Uterus (tissue), 4 donors: Measurements from ENCODE around the gene DMRTB1. TPM values are rescaled to one million over a fixed set of nuclear protein-coding genes. Genes with fewer than 3 reads are reported as not detected.

Source experiments
- DNase-seq, 2 donors: peaks; one replicate each; pipeline ENCODE4 v3.0.0-alpha.2; 2019 to 2020
- H3K27ac ChIP-seq, 2 donors: fragments of 200-600 bp; sonication (generic); 1 replicate in 1 of 2; 2 replicates in 1 of 2; pipeline ENCODE4 v1.5.1; 2016 to 2018
- H3K27me3 ChIP-seq, 2 donors: fragments of 200-600 bp; sonication (generic); one replicate each; pipeline ENCODE4 v1.5.1; 2018 to 2019; ENCODE audit warnings: control low read depth in 1 of 2
- H3K36me3 ChIP-seq, 2 donors: fragments of 200-600 bp; sonication (generic); one replicate each; pipeline ENCODE4 v1.5.1; 2019; ENCODE audit warnings: control low read depth in 1 of 2
- H3K4me1 ChIP-seq, 2 donors: fragments of 200-600 bp; sonication (generic); one replicate each; pipeline ENCODE4 v1.5.1; 2018 to 2019; ENCODE audit warnings: control low read depth in 1 of 2
- H3K4me3 ChIP-seq, 2 donors: fragments of 200-600 bp; sonication (generic); 1 replicate in 1 of 2; 2 replicates in 1 of 2; pipeline ENCODE4 v1.5.1; 2018 to 2019; ENCODE audit warnings: mild to moderate bottlenecking in 1 of 2
- H3K9me3 ChIP-seq, 2 donors: fragments of 200-600 bp; sonication (generic); one replicate each; pipeline ENCODE4 v1.5.1; 2019; ENCODE audit warnings: control low read depth in 1 of 2
- POLR2A ChIP-seq, 2 donors: fragments of 450-650 bp; IDR thresholded peaks; one replicate each; pipeline ENCODE4 v1.6.1; 2016; ENCODE audit warnings: antibody characterized with exemption in 2 of 2, mild to moderate bottlenecking in 1 of 2, moderate library complexity in 1 of 2
- intact Hi-C: fragments of 100-400 bp; cut with DNase I; formaldehyde crosslinking; loops from one replicate; pipeline ENCODE4 v1.15.1; 2023; ENCODE audit warnings: low total_unique reads
- total RNA-seq, 4 donors: library from RNA; depleted of rRNA in 3 of 4; stranded (reverse); fragments of >200 nt in 3 of 4; gene quantifications; one replicate each; pipeline versions ENCODE4 v1.1.0 to v1.2.4, GENCODE V29; 2014 to 2023
- TF ChIP-seq, protein P1 (sequence below), 4 experiments: fragments of 200-600 bp in 2 of 4; fragments of 450-650 bp in 2 of 4; sonication (generic) in 2 of 4; IDR thresholded peaks; one replicate each; pipeline ENCODE4 v1.5.1; 2016 to 2019; ENCODE audit warnings: antibody characterized with exemption in 4 of 4, mild to moderate bottlenecking in 2 of 4, moderate library complexity in 1 of 4
- donor health status: DM: yes; HTN: yes; CAD: no.

The DMRTB1 gene
- total RNA-seq, 4 donors from 2014 or later: not detected

DNA sequence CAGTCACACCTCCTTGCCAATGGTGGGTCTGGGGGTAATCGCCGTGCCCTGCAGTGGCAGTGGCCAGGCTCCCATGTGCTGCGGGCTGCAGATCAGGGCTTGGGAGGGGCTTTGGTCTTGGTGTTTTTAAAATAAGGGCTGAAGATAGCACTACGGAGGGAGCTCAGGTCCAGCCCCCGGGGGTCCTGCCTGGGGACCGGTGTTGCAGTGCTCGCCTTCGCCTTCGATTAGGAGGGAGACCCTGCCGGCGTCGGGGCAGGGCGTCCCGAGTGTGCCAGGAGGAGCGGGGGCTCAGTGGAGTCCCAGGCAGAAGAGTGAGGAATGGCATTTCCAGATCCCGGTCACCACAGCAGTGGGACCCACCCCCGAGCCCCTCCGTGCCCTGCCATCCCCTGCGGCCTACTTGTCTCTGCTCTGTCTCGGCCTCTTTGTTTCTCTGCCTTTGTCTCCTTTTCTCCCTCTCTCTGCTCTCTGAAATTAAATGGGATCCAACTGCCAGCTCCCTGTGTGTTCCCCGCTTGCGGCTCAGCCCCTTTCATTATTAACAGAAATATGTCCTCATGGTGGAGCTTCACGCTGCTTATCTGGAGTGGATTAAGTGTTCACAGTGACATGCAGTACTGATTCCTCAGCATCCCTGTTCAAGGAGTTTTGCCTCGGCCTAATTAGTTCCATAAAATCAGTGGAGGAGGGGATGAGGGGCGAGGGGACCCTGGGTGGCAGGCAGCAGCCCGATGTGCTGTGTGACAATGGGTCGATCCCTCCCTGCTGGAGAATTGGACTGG lies 44.4 kb downstream of the DMRTB1 start:
- no peaks in the 10 kb centered on the region for H3K36me3 ChIP-seq
- H3K9me3 ChIP-seq: no peaks in the 10 kb centered on the region
- no peak overlapping the region for H3K27ac ChIP-seq
- TF ChIP-seq, protein P1, sequence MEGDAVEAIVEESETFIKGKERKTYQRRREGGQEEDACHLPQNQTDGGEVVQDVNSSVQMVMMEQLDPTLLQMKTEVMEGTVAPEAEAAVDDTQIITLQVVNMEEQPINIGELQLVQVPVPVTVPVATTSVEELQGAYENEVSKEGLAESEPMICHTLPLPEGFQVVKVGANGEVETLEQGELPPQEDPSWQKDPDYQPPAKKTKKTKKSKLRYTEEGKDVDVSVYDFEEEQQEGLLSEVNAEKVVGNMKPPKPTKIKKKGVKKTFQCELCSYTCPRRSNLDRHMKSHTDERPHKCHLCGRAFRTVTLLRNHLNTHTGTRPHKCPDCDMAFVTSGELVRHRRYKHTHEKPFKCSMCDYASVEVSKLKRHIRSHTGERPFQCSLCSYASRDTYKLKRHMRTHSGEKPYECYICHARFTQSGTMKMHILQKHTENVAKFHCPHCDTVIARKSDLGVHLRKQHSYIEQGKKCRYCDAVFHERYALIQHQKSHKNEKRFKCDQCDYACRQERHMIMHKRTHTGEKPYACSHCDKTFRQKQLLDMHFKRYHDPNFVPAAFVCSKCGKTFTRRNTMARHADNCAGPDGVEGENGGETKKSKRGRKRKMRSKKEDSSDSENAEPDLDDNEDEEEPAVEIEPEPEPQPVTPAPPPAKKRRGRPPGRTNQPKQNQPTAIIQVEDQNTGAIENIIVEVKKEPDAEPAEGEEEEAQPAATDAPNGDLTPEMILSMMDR (IDR thresholded peaks at IDR 0.05): no peak
- TF ChIP-seq POLR2A (IDR thresholded peaks at IDR 0.05): no peak
- no peak overlapping the region for H3K4me3 ChIP-seq
- no peaks in the 10 kb centered on the region for H3K4me1 ChIP-seq
- intact Hi-C loops: no loop called here
- no peak for DNase-seq
- H3K27me3 ChIP-seq: no peaks in the 10 kb centered on the region

DNA sequence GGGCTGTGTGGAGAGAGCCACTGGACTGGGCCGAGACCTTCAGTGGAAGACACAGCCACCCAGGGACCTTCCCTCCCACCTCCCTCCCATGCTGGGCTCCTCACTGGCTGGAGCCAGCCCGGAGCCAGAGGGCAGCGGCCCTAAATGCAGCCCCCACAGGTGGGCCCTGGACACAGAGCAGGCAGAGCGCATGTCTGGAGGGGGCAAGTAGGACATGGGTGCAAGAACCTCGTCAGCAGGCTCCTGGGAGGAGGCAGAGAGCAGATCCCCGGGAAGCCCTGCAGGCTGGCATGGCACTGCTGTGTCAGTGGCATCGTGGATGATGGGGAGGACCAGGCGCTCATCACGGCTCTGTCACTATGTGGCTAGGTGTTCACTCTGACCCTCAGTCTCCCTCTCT lies 45.7 kb downstream of the DMRTB1 start:
- Histone ChIP-seq H3K9me3 (no peaks in the 10 kb centered on the region), H3K27ac (no peak overlapping the region), H3K36me3 (no peaks in the 10 kb centered on the region), H3K4me1 (no peaks in the 10 kb centered on the region), H3K4me3 (no peak overlapping the region), H3K27me3 (no peaks in the 10 kb centered on the region)
- no peak for DNase-seq
- TF ChIP-seq, protein P1 (IDR thresholded peaks at IDR 0.05): no peak
- TF ChIP-seq POLR2A (IDR thresholded peaks at IDR 0.05): no peak
- intact Hi-C loops: no loop called here

DNA sequence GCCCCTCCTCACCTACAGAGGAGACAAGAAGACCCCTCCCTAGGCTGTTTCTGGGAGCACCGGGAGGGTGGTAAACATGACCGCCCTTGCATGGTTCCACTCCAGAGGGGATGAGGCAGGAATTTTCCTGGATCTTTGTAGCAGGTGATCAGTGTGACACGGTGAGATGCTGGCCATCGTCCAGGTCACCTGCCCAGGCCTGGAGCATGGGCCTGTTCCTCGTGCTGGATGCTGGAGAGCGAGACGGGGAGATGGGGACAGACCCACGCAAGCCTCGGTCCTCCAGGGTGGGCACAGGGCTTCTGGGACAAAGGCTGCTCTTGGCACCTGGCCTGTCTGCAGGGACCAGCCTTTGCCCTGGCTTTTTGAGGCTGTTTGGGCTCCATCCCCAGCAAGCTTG lies 46.2 kb downstream of the DMRTB1 start:
- Histone ChIP-seq H3K9me3 (no peaks in the 10 kb centered on the region), H3K4me1 (no peaks in the 10 kb centered on the region), H3K27me3 (no peaks in the 10 kb centered on the region), H3K4me3 (no peak overlapping the region), H3K27ac (no peak overlapping the region), H3K36me3 (no peaks in the 10 kb centered on the region)
- no peak for TF ChIP-seq POLR2A (IDR thresholded peaks at IDR 0.05)
- TF ChIP-seq, protein P1 (IDR thresholded peaks at IDR 0.05): no peak
- intact Hi-C loops: no loop called here
- no peak for DNase-seq

DNA sequence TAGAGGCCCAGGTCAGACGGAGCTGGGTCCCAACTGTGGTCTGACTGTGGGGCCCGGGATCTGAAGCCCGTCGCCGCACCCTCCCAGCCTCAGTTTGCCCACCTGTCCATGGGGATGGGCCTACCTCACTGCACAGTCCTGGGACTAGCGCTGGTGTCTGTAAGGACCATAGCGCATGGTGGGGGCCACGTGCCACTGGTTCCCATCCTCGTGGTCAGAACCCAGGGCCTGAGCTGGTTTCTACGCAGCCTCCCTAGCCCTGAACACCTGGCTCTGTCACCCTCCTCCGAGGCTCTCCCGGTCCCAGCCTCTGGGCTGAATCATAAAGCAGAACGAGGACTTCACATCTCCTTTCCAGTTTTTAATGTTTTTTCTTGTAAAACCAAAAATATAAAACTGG lies 46.7 kb downstream of the DMRTB1 start:
- intact Hi-C loops: no loop called here
- Histone ChIP-seq H3K4me3 (no peak overlapping the region), H3K36me3 (no peaks in the 10 kb centered on the region)

More for the DNA sequence above, 46.7 kb downstream of the DMRTB1 start:
- no peaks in the 10 kb centered on the region for H3K4me1 ChIP-seq
- no peak for DNase-seq
- TF ChIP-seq, protein P1 (IDR thresholded peaks at IDR 0.05): no peak
- TF ChIP-seq POLR2A (IDR thresholded peaks at IDR 0.05): no peak
- no peaks in the 10 kb centered on the region for H3K27me3 ChIP-seq
- no peaks in the 10 kb centered on the region for H3K9me3 ChIP-seq
- no peak overlapping the region for H3K27ac ChIP-seq
